HUES64 (cell line): ENCODE data around the gene DPP10.

ENCODE experiments used
- H3K27ac ChIP-seq: 2 replicates; pipeline ENCODE4 v1.7.0; 2013; ENCODE audit warnings: low read depth, low read length, inconsistent platforms
- H3K27me3 ChIP-seq: 2 replicates; pipeline ENCODE4 v1.6.1; 2013; ENCODE audit warnings: mild to moderate bottlenecking, low read length; ENCODE audit not compliant: insufficient read depth
- H3K36me3 ChIP-seq: 2 replicates; pipeline ENCODE4 v1.6.1; 2013; ENCODE audit warnings: mild to moderate bottlenecking, low read length; ENCODE audit not compliant: insufficient read depth
- H3K4me1 ChIP-seq: 2 replicates; pipeline ENCODE4 v1.6.1; 2013; ENCODE audit warnings: mild to moderate bottlenecking, low read length, moderate library complexity; ENCODE audit not compliant: insufficient read depth
- H3K4me3 ChIP-seq: 2 replicates; pipeline ENCODE4 v1.5.1; 2013; ENCODE audit warnings: mild to moderate bottlenecking, low read length, moderate library complexity
- H3K9ac ChIP-seq: 2 replicates; pipeline ENCODE4 v1.6.1; 2013; ENCODE audit warnings: mild to moderate bottlenecking, low read depth, low read length
- H3K9me3 ChIP-seq: 2 replicates; pipeline ENCODE4 v1.6.1; 2013; ENCODE audit warnings: low read depth, low read length; ENCODE audit not compliant: insufficient read depth
- WGBS: fragments of 150-250, 120-280 bp; methylation state at CpG from one replicate; pipeline ENCODE4 v1.1.7; 2013; ENCODE audit warnings: missing lambda C conversion rate; 5-methylcytosine and 5-hydroxymethylcytosine counted together

DPP10 gene

GRCh38 chr2:115359550-115359949, 917.1 kb downstream of the DPP10 start:
- peaks cover 30% of the 10 kb centered on the region for H3K9me3 ChIP-seq
- no peak overlapping the region for H3K4me3 ChIP-seq
- no peaks in the 10 kb centered on the region for H3K27me3 ChIP-seq
- H3K9ac ChIP-seq = no peak overlapping the region
- peaks cover 9% of the 10 kb centered on the region; the same call in 1 of the 2 replicates for H3K36me3 ChIP-seq
- H3K4me1 ChIP-seq = peaks cover 28% of the 10 kb centered on the region
- no peak overlapping the region for H3K27ac ChIP-seq

- Histone ChIP-seq H3K9ac (no peak overlapping the region), H3K27me3 (no peaks in the 10 kb centered on the region), H3K36me3 (no peaks in the 10 kb centered on the region), H3K27ac (peak overlapping the region; percentile 87), H3K4me1 (peaks cover 38% of the 10 kb centered on the region), H3K4me3 (peak overlapping the region; percentile 17; the same call in 1 of the 2 replicates), H3K9me3 (no peaks in the 10 kb centered on the region)
- 22% methylated on average over 6 of the region's 6 CpGs for WGBS
Measured at GRCh38 chr2:115364093-115364492, 921.7 kb downstream of the DPP10 start.

DNA sequence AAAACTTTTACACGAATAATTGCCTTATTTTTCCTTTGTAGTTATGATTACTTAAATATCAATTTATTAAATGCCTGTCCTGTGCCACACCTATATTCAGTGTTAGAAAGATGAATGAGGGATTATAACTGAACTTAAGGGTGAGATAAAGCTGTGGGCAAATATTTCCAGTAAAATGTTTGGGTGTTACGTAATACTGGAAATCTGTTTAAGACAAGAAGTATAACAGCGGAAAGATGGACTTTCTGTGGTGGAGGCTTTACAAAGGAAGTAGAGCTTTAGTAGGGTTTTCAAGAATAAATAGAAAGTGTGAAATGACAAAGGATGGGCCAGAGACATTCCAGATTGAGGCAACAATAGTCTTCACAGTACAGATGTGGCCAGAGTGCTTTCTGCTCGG, 927.0 kb downstream of the DPP10 start:
- Histone ChIP-seq H3K4me1 (peaks cover 12% of the 10 kb centered on the region), H3K9me3 (peaks cover 25% of the 10 kb centered on the region), H3K9ac (no peak overlapping the region), H3K4me3 (no peak overlapping the region), H3K27me3 (no peaks in the 10 kb centered on the region), H3K36me3 (0 out of 2 replicates have a peak, but pooled peaks cover 7% of the 10 kb centered on the region), H3K27ac (no peak overlapping the region)
- 98% methylated on average over 3 of the region's 4 CpGs for WGBS

- Histone ChIP-seq H3K27me3 (no peaks in the 10 kb centered on the region), H3K4me3 (no peak overlapping the region), H3K9ac (no peak overlapping the region), H3K27ac (no peak overlapping the region), H3K9me3 (peaks cover 44% of the 10 kb centered on the region), H3K4me1 (no peaks in the 10 kb centered on the region), H3K36me3 (peaks cover 15% of the 10 kb centered on the region; the same call in 1 of the 2 replicates)
- 98% methylated on average over 1 of the region's 1 CpG for WGBS
Measured at GRCh38 chr2:115374981-115375380, 932.5 kb downstream of the DPP10 start.

DNA sequence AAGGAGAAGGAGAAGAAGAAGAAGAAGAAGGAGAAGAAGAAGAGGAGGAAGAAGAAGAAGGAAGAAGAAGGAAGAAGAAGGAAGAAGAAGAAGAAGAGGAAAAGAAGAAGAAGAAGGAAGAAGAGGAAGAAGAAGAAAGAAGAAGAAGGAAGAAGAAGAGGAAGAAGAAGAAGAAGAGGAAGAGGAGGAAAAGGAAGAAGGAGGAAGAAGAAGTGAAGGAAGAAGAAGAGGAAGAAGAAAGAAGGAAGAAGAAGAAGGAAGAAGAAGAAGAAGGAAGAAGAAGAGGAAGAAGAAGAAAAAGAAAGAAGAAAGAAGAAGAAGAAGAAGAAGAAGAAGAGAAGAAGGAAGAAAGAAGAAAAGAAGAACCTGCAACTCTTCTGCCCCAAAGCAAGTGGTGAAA, 942.0 kb downstream of the DPP10 start:
- no peak overlapping the region for H3K9ac ChIP-seq
- H3K27me3 ChIP-seq = no peaks in the 10 kb centered on the region
- no peaks in the 10 kb centered on the region for H3K36me3 ChIP-seq
- peaks cover 17% of the 10 kb centered on the region for H3K9me3 ChIP-seq
- H3K4me1 ChIP-seq = peaks cover 5% of the 10 kb centered on the region; the same call in 1 of the 2 replicates
- no peak overlapping the region for H3K27ac ChIP-seq
- no peak overlapping the region for H3K4me3 ChIP-seq

- Histone ChIP-seq H3K27me3 (no peaks in the 10 kb centered on the region), H3K27ac (no peak overlapping the region), H3K9ac (no peak overlapping the region), H3K9me3 (peaks cover 17% of the 10 kb centered on the region), H3K36me3 (no peaks in the 10 kb centered on the region), H3K4me3 (no peak overlapping the region), H3K4me1 (peaks cover 5% of the 10 kb centered on the region; the same call in 1 of the 2 replicates)
- WGBS = 83% methylated on average over 1 of the region's 2 CpGs
Measured at GRCh38 chr2:115386465-115386864, 944.0 kb downstream of the DPP10 start.

- no peak overlapping the region for H3K27ac ChIP-seq
Measured at GRCh38 chr2:115389024-115389423, 946.6 kb downstream of the DPP10 start.

GRCh38 chr2:115389898-115390565, 947.6 kb downstream of the DPP10 start:
- WGBS = 96% methylated on average over 4 of the region's 6 CpGs

More at GRCh38 chr2:115389024-115389423, 946.6 kb downstream of the DPP10 start:
- Histone ChIP-seq H3K4me3 (no peak overlapping the region), H3K9me3 (no peaks in the 10 kb centered on the region), H3K27me3 (no peaks in the 10 kb centered on the region), H3K9ac (no peak overlapping the region), H3K4me1 (peaks cover 14% of the 10 kb centered on the region), H3K36me3 (no peaks in the 10 kb centered on the region)
- WGBS = no CpG with 5 or more reads among the region's 1 CpG

DNA sequence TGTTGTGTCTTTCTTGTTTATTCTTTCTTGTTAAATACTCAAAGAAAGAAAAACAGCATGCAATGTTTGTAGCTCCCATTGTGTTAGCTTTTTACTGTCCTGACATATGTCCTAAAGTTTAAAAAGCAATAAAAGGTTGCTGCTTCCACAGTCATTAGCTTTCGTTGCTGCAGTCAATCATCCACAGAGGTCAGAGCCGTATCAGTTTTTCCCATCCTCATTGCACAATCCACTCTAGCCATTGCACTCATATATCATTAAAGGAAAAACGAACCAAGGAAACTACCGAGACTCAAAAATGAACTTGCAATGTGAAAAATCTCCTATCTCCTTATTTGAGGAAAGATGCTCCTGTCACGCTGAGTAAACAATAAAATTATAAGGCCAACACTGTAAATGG, 954.1 kb downstream of the DPP10 start:
- Histone ChIP-seq H3K27ac (no peak overlapping the region), H3K9ac (no peak overlapping the region), H3K4me3 (no peak overlapping the region), H3K9me3 (no peaks in the 10 kb centered on the region), H3K4me1 (peaks cover 28% of the 10 kb centered on the region), H3K27me3 (no peaks in the 10 kb centered on the region), H3K36me3 (no peaks in the 10 kb centered on the region)
- 89% methylated on average over 5 of the region's 5 CpGs for WGBS

More at GRCh38 chr2:115389898-115390565, 947.6 kb downstream of the DPP10 start:
- H3K9me3 ChIP-seq = no peaks in the 10 kb centered on the region
- no peak overlapping the region for H3K9ac ChIP-seq
- peaks cover 20% of the 10 kb centered on the region for H3K4me1 ChIP-seq
- H3K27me3 ChIP-seq = no peaks in the 10 kb centered on the region
- H3K36me3 ChIP-seq = no peaks in the 10 kb centered on the region
- H3K27ac ChIP-seq = no peak overlapping the region
- no peak overlapping the region for H3K4me3 ChIP-seq

GRCh38 chr2:115400940-115401339, 958.5 kb downstream of the DPP10 start:
- 95% methylated on average over 2 of the region's 2 CpGs for WGBS
- no peaks in the 10 kb centered on the region for H3K9me3 ChIP-seq
- no peaks in the 10 kb centered on the region for H3K27me3 ChIP-seq
- no peak overlapping the region for H3K9ac ChIP-seq
- H3K4me3 ChIP-seq = no peak overlapping the region
- H3K36me3 ChIP-seq = no peaks in the 10 kb centered on the region
- H3K27ac ChIP-seq = no peak overlapping the region
- peaks cover 14% of the 10 kb centered on the region for H3K4me1 ChIP-seq

DNA sequence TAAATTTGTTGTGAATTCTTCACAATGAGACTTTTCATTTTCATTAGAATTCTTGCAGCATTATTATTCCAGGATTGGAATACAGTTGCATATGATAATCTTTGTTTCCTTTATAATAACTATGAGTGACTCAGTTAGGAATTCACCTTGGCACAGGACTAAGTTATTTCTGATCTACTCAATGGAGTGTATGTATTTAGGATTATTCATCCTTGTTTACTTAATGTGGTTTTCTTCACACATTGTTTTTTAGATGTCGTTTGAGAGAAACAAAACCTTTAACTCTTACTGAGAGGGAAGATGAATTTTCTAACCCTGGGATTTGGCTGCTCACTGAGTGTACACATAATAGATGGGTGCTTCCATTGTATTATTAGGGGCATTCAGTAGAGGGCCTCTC, 970.1 kb downstream of the DPP10 start:
- Histone ChIP-seq H3K27ac (no peak overlapping the region), H3K4me3 (no peak overlapping the region), H3K27me3 (no peaks in the 10 kb centered on the region), H3K9me3 (no peaks in the 10 kb centered on the region), H3K4me1 (peaks cover 4% of the 10 kb centered on the region; the same call in 1 of the 2 replicates), H3K9ac (no peak overlapping the region), H3K36me3 (no peaks in the 10 kb centered on the region)
- WGBS = 13% methylated on average over 1 of the region's 1 CpG

DNA sequence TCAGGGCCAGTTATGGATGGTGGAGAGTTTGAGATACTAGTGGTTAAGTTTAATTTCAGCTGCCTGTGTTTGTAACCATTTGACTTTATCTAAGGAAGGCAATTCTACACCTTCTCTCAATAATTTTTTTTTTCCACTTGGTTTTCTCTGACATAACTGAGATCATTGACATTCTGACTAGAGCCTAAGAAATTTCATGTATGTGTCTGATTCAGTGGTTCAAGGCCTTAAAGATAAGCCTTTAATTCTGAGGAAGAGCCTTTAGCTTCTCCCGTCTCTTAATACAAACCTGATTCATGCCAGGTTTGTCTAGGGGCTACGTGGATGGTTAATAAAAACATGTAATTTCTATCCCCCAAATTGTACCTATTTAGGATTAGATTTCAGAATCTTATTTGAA, 971.4 kb downstream of the DPP10 start:
- Histone ChIP-seq H3K27me3 (no peaks in the 10 kb centered on the region), H3K9ac (no peak overlapping the region), H3K4me1 (peaks cover 4% of the 10 kb centered on the region; the same call in 1 of the 2 replicates), H3K4me3 (no peak overlapping the region), H3K27ac (no peak overlapping the region), H3K9me3 (no peaks in the 10 kb centered on the region), H3K36me3 (no peaks in the 10 kb centered on the region)
- WGBS = no CpG with 5 or more reads among the region's 2 CpGs
